ENCODE measurements around the gene EEIG1.

DNA sequence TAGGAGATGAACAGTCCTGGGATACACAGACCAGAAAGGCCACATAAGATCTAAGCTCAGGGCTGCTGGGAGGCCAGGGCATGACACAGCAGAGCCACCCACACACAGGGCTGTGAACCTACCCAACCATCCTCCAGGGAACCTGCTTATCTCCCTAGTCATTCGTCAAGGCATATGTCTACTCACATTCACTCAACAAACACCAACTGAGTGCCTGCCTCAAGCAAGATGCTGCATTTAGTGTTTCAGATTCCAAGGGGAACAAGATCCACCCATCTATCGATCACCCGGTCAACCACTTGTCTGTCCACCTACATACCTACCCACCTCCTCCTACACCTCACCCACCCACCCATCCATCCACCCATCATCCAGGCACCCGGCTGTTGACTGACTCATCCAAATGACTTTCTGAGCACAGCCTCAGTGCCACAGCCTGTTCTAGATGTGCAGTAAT lies 45.0 kb downstream of the EEIG1 start:
- TF ChIP-seq, protein P1, sequence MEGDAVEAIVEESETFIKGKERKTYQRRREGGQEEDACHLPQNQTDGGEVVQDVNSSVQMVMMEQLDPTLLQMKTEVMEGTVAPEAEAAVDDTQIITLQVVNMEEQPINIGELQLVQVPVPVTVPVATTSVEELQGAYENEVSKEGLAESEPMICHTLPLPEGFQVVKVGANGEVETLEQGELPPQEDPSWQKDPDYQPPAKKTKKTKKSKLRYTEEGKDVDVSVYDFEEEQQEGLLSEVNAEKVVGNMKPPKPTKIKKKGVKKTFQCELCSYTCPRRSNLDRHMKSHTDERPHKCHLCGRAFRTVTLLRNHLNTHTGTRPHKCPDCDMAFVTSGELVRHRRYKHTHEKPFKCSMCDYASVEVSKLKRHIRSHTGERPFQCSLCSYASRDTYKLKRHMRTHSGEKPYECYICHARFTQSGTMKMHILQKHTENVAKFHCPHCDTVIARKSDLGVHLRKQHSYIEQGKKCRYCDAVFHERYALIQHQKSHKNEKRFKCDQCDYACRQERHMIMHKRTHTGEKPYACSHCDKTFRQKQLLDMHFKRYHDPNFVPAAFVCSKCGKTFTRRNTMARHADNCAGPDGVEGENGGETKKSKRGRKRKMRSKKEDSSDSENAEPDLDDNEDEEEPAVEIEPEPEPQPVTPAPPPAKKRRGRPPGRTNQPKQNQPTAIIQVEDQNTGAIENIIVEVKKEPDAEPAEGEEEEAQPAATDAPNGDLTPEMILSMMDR (IDR thresholded peaks at IDR 0.05; ENCODE audit: low read length): no peak
- TF ChIP-seq EZH2phosphoT487 (IDR thresholded peaks at IDR 0.05; ENCODE audit: low read length): no peak
- no peak for TF ChIP-seq EZH2 (optimal IDR thresholded peaks at IDR 0.05; ENCODE audit: low read depth, low read length)

Data from MM.1S (cell line).